Glutamatergic neuron (in vitro differentiated cells): ENCODE measurements around the gene ITGA4. TPM values are rescaled to one million over a fixed set of nuclear protein-coding genes. Genes with fewer than 3 reads are reported as not detected.

ENCODE experiments used
- DNase-seq: peaks from one replicate; pipeline ENCODE4 v3.0.0; 2022
- H3K27ac Mint-ChIP-seq: one replicate; pipeline ENCODE4 v1.8.0; 2020; ENCODE audit warnings: mild to moderate bottlenecking, mixed read lengths, inconsistent platforms; ENCODE audit not compliant: unreplicated experiment
- H3K27me3 Mint-ChIP-seq: one replicate; pipeline ENCODE4 v1.8.0; 2020; ENCODE audit warnings: mild to moderate bottlenecking, moderate library complexity, mixed read lengths, inconsistent platforms; ENCODE audit not compliant: unreplicated experiment
- H3K36me3 Mint-ChIP-seq: one replicate; pipeline ENCODE4 v1.8.0; 2020; ENCODE audit warnings: mild to moderate bottlenecking, mixed read lengths, inconsistent platforms; ENCODE audit not compliant: unreplicated experiment
- H3K4me1 Mint-ChIP-seq: one replicate; pipeline ENCODE4 v1.8.0; 2020; ENCODE audit warnings: mild to moderate bottlenecking, low read depth, mixed read lengths, inconsistent platforms; ENCODE audit not compliant: unreplicated experiment
- H3K4me3 Mint-ChIP-seq: one replicate; pipeline ENCODE4 v1.8.0; 2020; ENCODE audit warnings: mild to moderate bottlenecking, mixed read lengths, inconsistent platforms; ENCODE audit not compliant: unreplicated experiment
- H3K9me3 Mint-ChIP-seq: one replicate; pipeline ENCODE4 v1.8.0; 2020; ENCODE audit warnings: mild to moderate bottlenecking, moderate library complexity, mixed read lengths, inconsistent platforms; ENCODE audit not compliant: unreplicated experiment
- CTCF ChIP-seq: fragments of 200-600 bp; sonication (generic); IDR thresholded peaks from one replicate; pipeline ENCODE4 v1.5.0; 2021; ENCODE audit not compliant: partially characterized antibody, unreplicated experiment
- total RNA-seq: library from RNA; stranded (reverse); fragmentation: NEBNext Ultra II Directional; extraction: Animal tissue kit (Norgen Biotek cat#: 25700); gene quantifications from one replicate; pipeline ENCODE4 v1.2.1, GENCODE V29; 2021; ENCODE audit not compliant: unreplicated experiment

ITGA4 gene
- total RNA-seq, 1 donor from 2014 or later, result 5.4 TPM

DNA sequence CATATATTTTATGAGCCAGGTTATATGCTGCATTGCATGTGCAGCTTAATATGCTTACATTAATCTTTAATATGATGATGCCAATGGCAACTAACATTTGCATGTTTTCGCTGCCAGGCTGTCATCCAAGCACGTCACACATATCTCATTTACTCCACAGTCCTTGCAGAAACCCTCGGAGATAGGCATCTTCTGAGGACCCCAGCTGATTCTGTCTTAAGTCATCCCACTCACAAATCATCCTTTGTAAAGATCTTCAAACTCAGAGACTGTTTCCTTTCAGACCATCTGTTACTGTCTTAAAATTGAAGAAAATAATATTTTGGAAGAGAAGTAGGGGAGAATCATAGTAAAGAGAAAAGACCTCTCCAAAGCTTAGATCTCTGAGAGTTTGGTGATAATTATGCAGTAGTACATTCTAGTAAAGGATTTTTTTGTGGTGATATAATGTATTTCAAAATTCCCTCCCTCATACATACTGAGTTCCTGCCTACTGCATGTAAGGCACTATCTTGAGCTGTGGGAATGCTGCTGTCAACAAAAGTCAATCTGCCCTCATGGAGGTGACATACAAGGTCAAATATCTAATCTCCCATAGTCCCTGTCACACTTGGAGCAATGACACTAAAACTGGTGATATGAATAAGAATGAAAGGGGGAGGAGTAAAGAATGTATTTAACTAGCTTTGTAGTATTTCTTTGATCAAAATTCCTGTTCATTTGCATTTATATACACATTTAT is 11.0 kb downstream of the ITGA4 start:
- no peak for DNase-seq

GRCh38 chr2:181468811-181469210 is 11.6 kb downstream of the ITGA4 start:
- Mint-ChIP-seq H3K9me3 (no peaks in the 10 kb centered on the region), H3K4me1 (no peaks in the 10 kb centered on the region), H3K27ac (no peak overlapping the region), H3K4me3 (no peak overlapping the region), H3K27me3 (no peaks in the 10 kb centered on the region), H3K36me3 (no peaks in the 10 kb centered on the region)
- no peak for TF ChIP-seq CTCF
- no peak for DNase-seq

More for the DNA sequence above, 11.0 kb downstream of the ITGA4 start:
- H3K27me3 Mint-ChIP-seq, result no peaks in the 10 kb centered on the region
- H3K27ac Mint-ChIP-seq, result no peak overlapping the region
- no peak overlapping the region for H3K4me3 Mint-ChIP-seq
- no peak for TF ChIP-seq CTCF
- H3K36me3 Mint-ChIP-seq, result no peaks in the 10 kb centered on the region
- no peaks in the 10 kb centered on the region for H3K9me3 Mint-ChIP-seq
- no peaks in the 10 kb centered on the region for H3K4me1 Mint-ChIP-seq

GRCh38 chr2:181471226-181471625 is 14.0 kb downstream of the ITGA4 start:
- Mint-ChIP-seq H3K4me1 (no peaks in the 10 kb centered on the region), H3K27me3 (no peaks in the 10 kb centered on the region), H3K27ac (no peak overlapping the region), H3K4me3 (no peak overlapping the region), H3K36me3 (no peaks in the 10 kb centered on the region), H3K9me3 (no peaks in the 10 kb centered on the region)
- no peak for TF ChIP-seq CTCF
- DNase-seq, result no peak

DNA sequence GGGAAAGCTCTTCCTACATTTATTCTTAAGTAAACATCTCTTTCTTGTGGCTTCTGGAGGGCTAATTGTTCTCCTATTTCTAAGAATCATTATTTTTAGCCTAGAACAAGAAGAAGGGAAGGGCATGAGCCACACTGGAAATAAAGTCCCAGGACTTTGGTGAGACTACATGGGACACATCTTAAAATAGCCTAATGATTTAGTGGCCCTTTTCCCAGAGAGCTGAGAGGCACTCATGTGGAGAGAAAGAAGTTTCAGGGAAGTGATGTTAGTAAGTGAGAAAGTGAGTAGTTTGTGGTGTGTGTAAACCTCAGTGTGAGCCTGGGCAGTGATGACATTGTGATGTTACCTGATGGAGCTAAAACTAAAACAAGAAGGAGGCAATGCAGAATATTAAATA is 14.6 kb downstream of the ITGA4 start:
- Mint-ChIP-seq H3K27me3 (no peaks in the 10 kb centered on the region), H3K4me1 (no peaks in the 10 kb centered on the region), H3K36me3 (no peaks in the 10 kb centered on the region), H3K4me3 (no peak overlapping the region), H3K27ac (no peak overlapping the region), H3K9me3 (no peaks in the 10 kb centered on the region)
- DNase-seq, result no peak
- no peak for TF ChIP-seq CTCF

DNA sequence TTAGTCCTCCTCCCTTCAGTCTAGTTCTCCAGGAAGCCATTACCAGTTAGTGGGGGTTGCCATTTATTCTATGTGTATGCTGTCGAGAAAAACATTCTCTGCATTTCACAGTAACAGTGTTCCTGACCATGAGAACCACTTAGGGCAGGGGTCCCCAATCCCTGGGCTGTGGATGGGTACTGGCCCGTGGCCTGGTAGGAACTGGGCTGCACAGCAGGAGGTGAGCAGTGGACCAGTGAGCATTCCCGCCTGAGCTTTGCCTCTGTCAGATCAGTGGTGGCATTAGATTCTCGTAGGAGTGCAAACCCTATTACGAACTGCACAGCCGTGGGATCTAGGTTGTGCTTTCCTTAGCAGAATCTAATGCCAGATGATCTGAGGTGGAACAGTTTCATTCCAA is 15.8 kb downstream of the ITGA4 start:
- no peaks in the 10 kb centered on the region for H3K36me3 Mint-ChIP-seq
- H3K4me1 Mint-ChIP-seq, result no peaks in the 10 kb centered on the region
- no peak for DNase-seq
- no peak overlapping the region for H3K4me3 Mint-ChIP-seq
- H3K9me3 Mint-ChIP-seq, result no peaks in the 10 kb centered on the region
- H3K27ac Mint-ChIP-seq, result no peak overlapping the region
- TF ChIP-seq CTCF, result no peak
- no peaks in the 10 kb centered on the region for H3K27me3 Mint-ChIP-seq
